Fibroblast of upper back skin (primary cell): Measurements from ENCODE around the gene FERMT1.

ENCODE experiments used
- DNase-seq: peaks from one replicate; pipeline ENCODE4 v3.0.0-alpha.2; 2013

FERMT1 gene, protein sequence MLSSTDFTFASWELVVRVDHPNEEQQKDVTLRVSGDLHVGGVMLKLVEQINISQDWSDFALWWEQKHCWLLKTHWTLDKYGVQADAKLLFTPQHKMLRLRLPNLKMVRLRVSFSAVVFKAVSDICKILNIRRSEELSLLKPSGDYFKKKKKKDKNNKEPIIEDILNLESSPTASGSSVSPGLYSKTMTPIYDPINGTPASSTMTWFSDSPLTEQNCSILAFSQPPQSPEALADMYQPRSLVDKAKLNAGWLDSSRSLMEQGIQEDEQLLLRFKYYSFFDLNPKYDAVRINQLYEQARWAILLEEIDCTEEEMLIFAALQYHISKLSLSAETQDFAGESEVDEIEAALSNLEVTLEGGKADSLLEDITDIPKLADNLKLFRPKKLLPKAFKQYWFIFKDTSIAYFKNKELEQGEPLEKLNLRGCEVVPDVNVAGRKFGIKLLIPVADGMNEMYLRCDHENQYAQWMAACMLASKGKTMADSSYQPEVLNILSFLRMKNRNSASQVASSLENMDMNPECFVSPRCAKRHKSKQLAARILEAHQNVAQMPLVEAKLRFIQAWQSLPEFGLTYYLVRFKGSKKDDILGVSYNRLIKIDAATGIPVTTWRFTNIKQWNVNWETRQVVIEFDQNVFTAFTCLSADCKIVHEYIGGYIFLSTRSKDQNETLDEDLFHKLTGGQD

GRCh38 chr20:6122873-6123648 is at the start of gene FERMT1:
Gene FERMT1 (minus strand): TSS chr20:6123030. CDS start chr20:6119554, 3,476 bp downstream.
- DNase-seq = peak; percentile 46

- peak; percentile 2 for DNase-seq
These were observed 46.4 kb upstream of the FERMT1 start for GRCh38 chr20:6169251-6169650.

- no peak for DNase-seq
These were observed 45.4 kb upstream of the FERMT1 start for GRCh38 chr20:6168204-6168603.

DNA sequence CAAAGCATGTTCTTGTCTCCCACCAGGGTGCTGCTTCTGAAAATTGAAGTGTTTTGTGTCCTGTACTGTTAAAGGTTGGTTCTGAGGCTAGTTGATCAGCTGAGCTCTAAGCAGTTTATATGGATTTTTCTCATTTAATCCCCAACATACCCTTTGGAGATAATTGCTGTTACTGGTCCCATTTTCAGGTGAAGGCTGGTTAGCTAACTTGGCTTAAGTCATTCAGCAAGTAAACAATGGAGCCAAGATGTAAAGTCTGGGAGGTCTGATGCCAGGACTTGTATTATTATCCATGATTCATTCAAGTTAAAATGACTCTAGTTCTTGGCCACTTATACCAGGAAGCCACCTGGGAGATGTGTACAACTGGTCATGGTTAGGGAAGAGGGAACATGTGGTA is 42.5 kb upstream of the FERMT1 start:
- DNase-seq = no peak

DNA sequence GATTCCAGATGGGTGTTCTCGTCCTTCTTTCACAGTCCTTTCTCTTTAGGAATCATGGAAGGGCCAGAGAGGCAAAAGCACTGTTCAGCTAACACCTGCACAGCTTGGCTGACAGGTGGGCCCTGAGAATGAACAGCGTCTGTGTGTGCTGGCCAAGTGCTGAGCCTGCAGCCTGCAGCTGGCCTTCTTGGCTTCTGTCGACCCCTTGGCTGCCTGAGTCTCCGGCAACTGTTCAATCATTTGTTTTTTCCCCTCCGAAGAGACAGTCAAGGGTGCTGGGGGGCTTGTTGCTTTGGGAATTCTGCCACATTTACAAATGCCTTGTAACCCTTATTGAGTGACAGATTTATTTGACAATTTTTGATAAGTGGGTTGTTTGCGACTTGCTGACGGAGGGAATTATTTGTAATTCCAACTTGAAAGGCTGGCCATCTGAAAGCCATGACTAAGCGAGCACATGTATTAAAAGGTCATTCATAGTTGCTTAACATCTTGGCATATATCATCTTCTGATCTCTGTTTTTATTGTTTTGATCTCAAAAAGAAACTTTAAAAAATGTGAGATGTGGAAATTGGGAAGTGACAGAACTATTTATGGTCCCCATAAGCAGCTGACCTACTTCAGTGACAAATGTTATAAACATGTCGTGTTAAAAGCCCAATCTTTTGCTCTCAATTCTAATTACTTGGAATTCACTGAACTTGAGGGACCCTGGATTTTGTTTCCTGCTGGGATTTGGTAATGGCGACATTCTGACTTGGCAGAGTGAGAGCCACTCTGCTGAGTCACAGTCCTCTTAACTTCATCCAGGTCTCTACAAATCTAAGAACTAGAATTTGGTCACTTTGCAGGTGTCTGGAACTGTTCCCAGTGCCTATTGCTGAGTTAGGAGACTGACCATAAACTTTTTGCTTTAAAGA is 41.9 kb upstream of the FERMT1 start:
- no peak for DNase-seq

GRCh38 chr20:6160736-6161135 is 37.9 kb upstream of the FERMT1 start:
- DNase-seq = no peak

DNA sequence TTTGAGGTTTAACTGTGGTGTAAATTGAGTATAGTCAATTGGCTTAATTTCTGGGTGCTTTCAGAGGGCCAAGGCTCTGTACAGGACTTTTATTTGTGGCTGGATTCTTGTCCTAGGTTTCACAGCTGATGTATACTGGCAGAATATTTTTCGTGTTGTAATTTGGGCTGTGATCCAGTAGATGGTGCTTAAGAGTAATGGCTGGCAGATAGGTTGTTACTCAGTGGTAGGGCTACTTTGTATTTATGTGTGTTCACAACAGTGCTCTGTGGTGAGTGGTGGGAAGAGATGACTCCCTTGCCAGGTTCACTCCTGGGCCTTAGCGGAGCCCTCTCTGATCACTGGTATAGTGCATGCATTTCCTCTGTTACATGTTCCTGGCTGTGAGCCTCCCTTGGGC is 34.5 kb upstream of the FERMT1 start:
- DNase-seq = no peak

DNA sequence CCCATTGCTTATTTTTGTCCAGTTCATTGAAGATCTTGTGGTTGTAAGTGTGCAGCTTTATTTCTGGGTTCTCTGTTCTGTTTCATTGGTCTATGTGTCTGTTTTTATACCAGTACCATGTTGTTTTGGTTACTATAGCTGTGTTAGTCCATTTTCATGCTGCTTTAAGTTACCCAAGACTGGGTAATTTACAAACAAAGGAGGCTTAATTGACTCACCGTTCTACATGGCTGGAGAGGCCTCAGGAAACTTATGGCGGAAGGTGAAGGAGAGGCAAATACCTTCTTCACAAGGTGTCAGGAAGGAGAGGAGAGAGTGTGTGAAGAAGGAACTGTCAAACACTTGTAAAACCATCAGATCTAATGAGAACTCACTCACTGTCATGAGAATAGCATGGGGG is 29.9 kb upstream of the FERMT1 start:
- DNase-seq = no peak

DNA sequence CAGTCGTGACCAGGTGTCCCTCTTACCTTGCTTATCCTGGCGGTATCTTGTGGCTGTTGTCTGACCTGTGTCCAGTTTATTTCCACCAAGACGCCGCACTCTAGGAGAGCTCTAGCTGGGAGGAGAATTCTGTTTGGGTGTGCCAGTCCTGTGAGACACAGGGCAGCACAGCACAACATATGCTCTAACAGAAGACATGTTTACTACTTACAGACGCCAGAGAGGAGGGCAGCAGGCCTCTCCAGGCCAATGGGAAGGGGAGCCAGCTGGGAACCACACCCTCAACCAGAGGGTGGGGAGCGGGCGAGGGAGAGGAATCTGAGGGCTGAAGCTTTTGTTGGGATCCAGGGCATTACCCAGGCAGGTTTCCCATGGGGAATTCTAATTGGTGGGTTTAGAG is 25.2 kb upstream of the FERMT1 start:
- no peak for DNase-seq

GRCh38 chr20:6142348-6142993 is 19.6 kb upstream of the FERMT1 start:
- peak; percentile 52 for DNase-seq

DNA sequence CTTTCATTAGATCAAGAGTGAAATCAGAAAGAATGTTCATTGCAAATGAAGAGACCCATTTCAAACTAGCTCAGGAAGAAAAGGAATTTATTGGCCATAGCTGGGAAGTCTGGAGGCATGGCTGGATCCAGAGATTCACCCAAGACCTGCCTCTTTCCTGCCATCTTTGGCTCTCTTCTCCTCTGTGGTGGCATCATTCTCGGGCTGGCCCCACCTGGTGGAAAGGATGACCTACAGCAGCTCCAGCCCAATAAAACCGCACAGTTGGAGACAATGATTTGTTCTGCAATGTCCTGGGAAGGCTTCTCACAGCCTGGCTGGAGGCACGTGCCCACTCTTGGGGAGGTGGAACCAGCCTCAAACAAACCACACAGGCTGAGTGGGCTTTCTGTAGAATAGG is 18.1 kb upstream of the FERMT1 start:
- no peak for DNase-seq

- DNase-seq = no peak
These were observed 12.5 kb upstream of the FERMT1 start for GRCh38 chr20:6135347-6135746.

DNA sequence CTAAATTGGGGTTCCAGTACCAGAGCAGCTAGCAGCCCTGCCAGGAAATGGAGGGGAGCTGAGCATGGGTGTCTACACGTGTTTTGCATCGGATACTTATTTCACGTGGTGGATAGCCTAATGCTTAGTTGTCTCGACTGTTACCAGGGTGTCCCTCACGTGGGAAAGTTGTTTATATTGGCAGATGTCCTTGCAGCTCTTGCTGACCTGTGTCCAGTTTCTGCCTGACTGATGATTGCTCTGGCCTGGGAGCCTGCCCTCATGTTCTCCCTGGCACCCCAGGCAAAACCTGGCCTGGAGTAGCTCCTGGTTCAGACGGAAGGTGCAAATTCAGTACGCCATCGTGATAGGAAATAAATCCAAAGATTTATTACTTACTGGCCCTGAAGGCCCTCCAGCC is 11.8 kb upstream of the FERMT1 start:
- DNase-seq = no peak

GRCh38 chr20:6130045-6130444 is 7.2 kb upstream of the FERMT1 start:
- no peak for DNase-seq

GRCh38 chr20:6127825-6128224 is 5.0 kb upstream of the FERMT1 start:
- DNase-seq = no peak

- DNase-seq = no peak
These were observed 4.0 kb upstream of the FERMT1 start for GRCh38 chr20:6126846-6127245.

DNA sequence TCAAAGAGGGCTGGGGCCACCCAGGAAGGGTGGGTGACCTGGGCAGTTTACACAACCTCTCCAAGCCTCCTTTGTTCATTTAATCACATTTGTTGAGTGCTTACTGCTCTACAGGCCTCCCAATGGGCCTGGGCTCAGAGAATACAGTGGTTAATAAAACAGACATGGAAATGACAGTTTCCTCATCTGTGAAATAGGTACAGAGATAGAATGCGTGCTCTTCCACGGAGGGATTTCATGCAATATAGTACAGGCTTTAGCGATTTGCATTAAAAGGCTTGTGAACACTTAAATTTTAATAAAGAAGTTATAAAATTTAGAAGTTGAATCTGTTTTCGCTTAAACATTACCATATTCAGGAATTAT is 802 bp upstream of the FERMT1 start:
- no peak for DNase-seq

DNA sequence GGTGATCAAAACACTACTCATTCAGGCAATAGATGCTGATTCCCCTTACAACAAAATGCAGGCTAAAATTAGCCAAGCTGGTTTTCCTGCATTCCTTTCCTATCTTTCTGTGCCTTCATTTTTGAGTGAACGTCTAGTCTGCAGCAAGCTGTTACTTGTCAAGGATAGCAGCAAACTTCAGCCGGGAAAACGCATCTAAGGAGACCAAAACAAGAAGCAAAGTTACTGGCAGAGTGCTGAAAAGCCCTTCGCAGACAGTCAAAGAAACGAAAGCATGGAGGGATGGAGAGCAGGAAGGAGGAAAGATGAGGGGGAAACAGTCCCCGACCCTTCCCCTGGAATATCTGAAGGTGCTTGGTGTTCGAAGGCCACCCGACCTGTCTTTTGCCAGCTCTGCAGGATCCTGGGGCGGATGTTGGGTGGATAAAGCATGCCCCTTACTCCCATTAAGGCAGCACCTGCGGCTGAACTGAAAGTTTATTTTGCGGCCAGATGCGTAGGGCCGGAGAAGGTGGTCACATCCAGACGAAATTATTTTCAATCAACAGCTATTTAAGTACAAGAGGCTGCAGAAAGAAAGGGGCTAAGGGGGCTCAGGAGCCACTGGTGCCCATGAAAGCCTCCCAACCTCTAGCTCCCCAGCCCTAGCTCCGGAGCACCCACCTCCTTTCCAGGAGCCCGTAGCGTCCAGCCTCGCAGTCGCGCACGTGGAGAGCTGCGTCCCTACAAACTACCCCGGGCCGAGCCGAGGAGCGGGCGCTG is 538 bp downstream of the FERMT1 start:
- peak; percentile 35 for DNase-seq

- DNase-seq = no peak
These were observed 1.3 kb downstream of the FERMT1 start for GRCh38 chr20:6121504-6121903.

- no peak for DNase-seq
These were observed 2.3 kb downstream of the FERMT1 start for GRCh38 chr20:6120491-6120988.

DNA sequence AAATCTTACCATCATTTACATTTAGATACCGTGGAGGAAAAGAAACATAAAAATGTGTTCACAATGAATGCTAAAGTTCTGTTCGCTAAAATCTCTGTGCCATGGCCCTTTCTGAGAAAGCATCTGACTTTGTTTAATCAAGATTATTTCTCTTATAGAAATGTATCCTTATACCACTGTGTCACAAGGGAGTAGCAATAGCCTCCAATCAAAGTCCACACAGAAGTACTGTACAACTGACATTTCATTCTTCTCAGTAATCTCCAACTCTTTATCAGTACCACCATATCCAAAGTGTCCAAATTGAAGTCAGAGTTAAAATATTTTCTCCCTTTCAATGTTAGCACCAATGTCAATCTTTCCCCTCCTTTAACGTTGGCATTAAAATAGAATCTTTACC is 6.1 kb downstream of the FERMT1 start:
- DNase-seq = no peak
